C4-2B (cell line): ENCODE measurements around the gene SNX20.

Experiments
- H3K27ac ChIP-seq: fragments of 450-650 bp; 2 replicates; pipeline ENCODE4 v1.5.1; 2017
- ZFX ChIP-seq: fragments of 450-650 bp; IDR thresholded peaks from 2 replicates; pipeline ENCODE4 v1.6.1; 2017
- TF ChIP-seq, protein P1 (sequence below): fragments of 450-650 bp; conservative IDR thresholded peaks from 2 replicates; pipeline ENCODE4 v1.5.1; 2017; ENCODE audit warnings: mild to moderate bottlenecking

The SNX20 gene, protein sequence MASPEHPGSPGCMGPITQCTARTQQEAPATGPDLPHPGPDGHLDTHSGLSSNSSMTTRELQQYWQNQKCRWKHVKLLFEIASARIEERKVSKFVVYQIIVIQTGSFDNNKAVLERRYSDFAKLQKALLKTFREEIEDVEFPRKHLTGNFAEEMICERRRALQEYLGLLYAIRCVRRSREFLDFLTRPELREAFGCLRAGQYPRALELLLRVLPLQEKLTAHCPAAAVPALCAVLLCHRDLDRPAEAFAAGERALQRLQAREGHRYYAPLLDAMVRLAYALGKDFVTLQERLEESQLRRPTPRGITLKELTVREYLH

DNA sequence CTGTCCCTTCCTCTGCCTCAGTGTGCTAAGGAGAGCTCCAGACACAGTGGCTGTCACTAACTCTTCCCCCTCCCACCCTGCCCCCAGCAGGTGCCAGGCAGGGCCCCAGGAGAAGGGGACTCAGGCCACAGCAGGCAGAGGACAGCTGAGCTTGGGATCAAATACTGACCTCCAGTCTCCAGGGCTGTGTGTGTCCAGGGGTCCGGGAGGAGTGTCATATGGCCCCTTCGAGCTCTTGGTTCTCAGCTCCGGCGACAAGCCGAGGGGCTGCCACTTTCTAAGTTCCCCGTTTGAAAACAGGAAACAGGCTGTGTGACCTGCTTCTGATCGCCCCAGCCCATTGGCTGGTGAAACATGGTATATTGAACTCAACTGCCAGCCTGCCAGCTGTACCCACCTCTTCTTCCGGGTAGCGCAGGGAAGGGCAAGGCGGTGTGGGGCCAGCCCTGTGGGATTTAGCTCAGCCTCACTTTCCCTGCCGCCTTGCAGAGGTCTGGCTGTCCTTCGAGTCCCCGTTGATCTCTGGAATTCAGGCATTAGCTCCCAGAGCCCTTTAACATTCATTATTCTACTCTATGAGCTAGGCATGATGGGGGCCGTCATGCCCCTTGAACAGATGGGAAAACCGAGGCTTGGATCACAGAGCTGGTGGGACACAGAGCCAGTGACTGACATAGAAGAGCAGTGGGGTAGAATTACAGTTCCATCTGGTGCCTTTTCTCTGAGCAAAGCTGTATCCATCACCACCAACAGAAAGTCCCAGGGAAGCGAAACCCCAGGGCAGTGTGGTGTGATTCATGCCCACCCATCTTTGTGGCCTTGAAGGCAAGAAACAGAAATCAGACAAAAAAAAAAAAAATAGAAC lies at the start of gene SNX20:
Gene SNX20, minus strand, starts transcription at position 292 of the 865 bp plus-strand sequence. CDS start 3,786 bp downstream, outside the sequence.
- H3K27ac ChIP-seq = no peak within 1 kb of the TSS
- TF ChIP-seq ZFX = no peak
- TF ChIP-seq, protein P1, sequence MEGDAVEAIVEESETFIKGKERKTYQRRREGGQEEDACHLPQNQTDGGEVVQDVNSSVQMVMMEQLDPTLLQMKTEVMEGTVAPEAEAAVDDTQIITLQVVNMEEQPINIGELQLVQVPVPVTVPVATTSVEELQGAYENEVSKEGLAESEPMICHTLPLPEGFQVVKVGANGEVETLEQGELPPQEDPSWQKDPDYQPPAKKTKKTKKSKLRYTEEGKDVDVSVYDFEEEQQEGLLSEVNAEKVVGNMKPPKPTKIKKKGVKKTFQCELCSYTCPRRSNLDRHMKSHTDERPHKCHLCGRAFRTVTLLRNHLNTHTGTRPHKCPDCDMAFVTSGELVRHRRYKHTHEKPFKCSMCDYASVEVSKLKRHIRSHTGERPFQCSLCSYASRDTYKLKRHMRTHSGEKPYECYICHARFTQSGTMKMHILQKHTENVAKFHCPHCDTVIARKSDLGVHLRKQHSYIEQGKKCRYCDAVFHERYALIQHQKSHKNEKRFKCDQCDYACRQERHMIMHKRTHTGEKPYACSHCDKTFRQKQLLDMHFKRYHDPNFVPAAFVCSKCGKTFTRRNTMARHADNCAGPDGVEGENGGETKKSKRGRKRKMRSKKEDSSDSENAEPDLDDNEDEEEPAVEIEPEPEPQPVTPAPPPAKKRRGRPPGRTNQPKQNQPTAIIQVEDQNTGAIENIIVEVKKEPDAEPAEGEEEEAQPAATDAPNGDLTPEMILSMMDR = no peak

DNA sequence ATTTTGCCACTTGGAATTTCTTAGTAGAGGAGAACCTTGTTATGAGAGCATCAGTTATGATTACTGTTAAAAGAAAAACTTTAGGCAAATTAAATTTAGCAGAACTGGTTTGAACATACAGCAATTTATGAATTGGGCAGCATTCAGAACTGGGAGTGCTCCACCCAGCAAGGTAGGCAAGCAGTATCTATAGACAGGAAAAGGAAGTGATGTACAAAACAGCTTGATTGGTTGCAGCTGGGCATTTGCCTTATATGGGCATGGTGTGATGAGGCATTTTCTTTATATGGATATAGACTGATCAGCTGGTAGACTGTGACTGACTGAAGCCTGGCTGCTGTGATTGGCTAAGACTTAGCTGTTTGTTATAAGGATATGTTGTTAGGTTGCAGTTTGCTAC lies 43.2 kb upstream of the SNX20 start:
- no peak overlapping the region for H3K27ac ChIP-seq
- no peak for TF ChIP-seq ZFX
- TF ChIP-seq, protein P1 = no peak

DNA sequence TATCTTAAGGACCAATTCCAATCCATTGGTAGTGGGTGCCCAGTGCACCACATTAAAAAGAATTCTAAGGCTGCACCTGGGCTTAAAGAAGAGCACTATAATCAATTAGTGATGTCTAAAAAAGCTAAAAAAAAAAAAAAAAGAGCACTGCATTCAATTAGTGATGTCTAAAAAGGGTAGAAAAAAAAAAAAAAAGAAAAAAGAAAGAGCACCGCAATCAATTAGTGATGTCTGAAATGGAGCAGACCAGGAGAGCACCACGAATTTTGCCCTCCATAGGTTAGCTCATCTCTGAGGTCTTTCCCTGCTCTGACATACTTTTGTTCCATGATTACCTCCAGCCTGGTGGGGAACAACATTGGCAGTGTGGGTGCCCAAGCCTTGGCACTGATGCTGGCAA lies 41.8 kb upstream of the SNX20 start:
- H3K27ac ChIP-seq = no peak overlapping the region
- TF ChIP-seq, protein P1 = no peak
- no peak for TF ChIP-seq ZFX

DNA sequence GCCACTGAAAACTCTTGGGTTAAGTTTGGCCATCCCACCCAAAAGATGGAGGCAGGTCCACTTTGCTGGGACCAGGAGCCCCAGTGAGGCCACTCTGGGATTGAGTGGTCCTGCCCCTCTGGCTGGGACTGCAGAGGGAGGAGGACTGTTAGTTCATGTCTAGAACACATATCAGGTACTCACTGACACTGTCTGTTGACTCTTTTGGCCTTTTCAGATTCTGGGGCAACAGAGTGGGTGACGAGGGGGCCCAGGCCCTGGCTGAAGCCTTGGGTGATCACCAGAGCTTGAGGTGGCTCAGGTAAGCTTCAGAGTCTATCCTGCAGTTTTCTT lies 41.3 kb upstream of the SNX20 start:
- TF ChIP-seq, protein P1 = no peak
- TF ChIP-seq ZFX = no peak
- no peak overlapping the region for H3K27ac ChIP-seq

DNA sequence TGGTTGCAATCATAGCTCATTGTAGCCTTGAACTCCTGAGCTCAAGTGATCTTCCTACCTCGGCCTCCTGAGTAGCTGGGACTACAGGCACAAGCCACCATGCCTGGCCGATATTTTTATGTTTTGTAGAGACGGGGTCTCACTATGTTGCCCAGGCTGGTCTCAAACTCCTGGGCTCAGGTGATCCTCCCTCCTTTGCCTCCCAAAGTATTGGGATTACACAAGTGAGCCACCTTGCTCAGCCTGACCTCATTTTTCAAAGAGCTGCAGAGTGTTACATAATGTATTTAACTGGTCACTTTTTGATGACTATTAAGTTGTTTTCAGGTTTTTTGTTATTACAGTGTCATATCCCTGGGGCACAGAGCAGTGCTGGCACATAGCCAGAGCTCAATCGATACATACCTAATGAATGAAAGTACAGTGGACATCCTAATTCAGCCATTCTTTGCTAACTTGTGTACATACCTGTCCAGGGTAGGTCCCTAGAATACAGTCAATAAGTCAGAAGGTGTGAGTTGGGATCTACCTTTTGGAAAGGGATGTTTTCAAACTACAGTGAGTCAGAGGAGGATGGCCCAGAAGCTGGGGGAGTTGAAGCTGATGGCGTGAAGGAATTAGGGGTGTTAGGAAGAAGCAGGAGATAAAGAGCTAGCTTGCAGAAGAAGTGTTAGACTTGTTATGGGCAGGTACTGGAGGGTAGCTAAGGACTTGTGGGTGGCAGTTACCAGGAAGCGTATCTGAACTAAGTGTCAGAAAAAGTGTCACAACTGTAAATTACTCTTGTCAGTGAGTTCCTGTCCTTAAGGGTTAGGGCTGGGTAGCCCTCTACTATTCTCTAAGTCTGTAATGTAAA lies 40.7 kb upstream of the SNX20 start:
- H3K27ac ChIP-seq = no peak overlapping the region
- TF ChIP-seq ZFX = no peak
- TF ChIP-seq, protein P1 = no peak

DNA sequence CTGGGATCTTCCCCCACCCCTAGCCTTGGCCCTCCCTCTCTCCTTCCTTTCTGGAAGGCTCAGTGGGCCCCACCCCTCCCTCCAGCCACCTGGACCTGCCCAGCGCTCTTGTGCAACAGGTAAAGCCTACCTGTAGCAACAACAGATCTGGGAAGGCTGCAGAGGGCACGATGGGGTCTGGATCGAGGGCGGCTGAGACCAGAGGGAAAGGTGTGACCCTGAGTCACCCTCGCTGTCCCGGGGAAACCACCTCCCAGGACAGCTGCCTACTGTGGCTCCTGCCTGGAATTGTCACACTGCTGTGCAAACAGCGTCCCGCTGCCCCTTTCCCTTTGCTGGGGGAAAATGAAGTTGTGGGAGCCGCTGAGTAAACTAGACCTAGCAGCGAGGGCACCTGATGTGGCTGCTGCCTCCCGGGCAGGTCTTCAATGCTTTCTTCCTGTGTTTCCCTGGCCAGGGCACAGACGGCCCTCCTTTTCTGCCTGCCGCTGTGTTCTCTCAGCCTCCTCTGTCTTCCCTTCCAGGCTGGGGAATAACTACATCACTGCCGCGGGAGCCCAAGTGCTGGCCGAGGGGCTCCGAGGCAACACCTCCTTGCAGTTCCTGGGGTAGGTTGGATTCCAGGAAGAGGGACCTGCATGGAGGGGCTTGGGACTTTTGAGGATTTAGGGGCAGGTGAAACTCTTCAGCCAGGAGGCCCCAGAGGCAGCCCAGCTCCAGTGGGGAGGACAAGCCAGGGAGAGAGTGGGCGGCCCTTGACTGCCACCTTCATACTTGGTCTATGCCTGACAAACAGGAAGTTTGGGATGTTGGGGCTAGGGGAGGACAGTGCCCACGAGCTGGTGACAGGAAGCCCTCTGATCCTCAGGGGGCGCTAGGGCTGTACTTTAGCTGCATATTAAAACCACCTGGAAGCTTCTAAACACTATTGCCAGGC lies 38.6 kb upstream of the SNX20 start:
- no peak overlapping the region for H3K27ac ChIP-seq
- TF ChIP-seq ZFX = no peak
- TF ChIP-seq, protein P1 = no peak
